Measurements from ENCODE around the gene TRERF1.

The TRERF1 gene

GRCh38 chr6:42394881-42395620 is 56.7 kb downstream of the TRERF1 start:
- DNase-seq (ENCODE audit: low spot score) = no peak

DNA sequence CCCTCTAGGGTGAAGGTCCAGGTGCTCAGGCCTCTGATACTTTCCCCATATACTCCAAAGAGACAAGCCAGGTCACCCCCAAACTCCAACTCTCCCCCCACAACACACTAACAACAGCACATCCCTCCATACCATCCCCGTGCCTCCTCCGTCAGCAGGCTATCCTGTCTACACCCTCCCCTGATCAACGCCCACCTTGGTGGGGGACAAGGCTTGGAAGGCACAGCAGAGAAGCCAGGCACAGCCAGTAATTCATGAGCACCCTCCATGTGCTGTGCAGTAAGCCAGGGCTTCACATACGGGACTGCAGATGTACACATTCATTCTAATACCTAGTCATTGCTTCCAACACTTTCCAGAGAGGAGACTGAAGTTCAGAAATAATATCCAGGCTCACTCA is 57.6 kb downstream of the TRERF1 start:
- no peak for DNase-seq (ENCODE audit: low spot score)

- DNase-seq (ENCODE audit: low spot score) = no peak
These were observed 58.4 kb downstream of the TRERF1 start for GRCh38 chr6:42393339-42393738.

DNA sequence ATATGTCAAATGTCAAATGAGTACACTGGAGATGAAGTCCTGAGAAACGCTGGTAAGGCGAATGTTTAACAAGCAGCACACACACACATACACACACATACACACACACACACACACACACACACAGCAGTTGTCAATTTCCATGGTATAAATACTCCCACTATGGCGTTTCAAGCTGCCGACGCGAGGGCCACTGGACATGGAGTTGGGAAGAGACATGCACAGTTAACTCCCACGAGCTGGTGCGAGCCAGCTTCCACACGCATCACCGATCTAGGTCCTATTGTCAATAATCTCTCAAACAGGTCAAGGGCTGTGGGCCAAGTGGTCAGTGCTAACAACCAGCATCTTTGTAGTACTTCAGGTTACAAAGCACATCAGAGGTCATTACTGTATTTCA is 58.9 kb downstream of the TRERF1 start:
- no peak for DNase-seq (ENCODE audit: low spot score)

DNA sequence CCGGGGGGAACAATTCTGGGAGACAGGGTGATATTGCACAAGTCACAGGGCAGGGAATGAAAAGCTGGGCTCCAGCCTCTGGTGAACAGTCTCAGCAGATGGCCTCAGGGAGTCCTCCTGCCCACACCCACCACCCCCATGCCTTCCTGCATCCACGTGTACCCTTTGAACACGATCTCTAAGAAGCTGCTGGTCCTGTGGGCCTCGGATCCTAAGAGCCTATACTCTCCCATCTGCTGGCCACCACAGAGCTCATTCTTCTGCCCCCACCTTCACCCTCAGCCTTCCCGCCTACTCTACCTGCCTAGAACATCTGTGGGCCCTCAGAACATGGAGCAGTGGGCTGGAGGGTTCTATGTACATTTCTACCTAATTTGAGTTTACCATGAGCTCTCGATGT is 60.3 kb downstream of the TRERF1 start:
- no peak for DNase-seq (ENCODE audit: low spot score)

DNA sequence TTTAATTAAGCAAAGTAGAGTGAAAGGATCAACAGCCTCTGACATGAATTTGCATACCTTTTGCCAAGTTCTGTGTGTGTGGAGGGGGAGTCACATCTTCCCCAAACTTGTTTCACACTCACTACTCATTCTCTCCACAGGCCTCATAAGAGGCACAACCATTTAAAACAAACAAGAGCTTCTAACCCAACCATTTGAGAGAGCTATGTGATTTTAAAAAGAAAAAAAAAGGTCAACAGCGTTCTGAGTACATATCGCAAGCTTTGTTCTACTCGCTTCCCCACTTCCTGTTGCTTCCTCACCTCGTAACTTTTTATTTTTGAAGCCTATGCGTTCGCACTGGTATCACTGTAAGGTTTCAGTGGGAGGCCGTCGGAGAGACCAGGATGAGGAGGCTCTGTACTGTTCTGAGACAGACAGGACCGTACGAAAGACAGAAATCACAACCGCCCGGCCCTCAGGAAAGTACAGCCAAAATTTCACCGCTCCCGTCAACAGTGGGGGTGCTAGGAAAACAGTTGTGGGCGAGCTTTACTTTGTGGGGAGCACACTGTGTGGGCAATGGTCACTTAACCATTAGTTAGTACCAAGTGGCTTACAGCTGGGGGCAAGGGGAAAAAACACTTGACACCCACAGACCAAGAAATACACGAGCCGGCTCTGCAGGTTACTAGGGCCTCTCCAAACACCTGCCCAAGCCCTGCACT is 61.3 kb downstream of the TRERF1 start:
- no peak for DNase-seq (ENCODE audit: low spot score)

- no peak for DNase-seq (ENCODE audit: low spot score)
These were observed 62.0 kb downstream of the TRERF1 start for GRCh38 chr6:42389736-42390135.

GRCh38 chr6:42388046-42388445 is 63.7 kb downstream of the TRERF1 start:
- DNase-seq (ENCODE audit: low spot score) = no peak

- DNase-seq (ENCODE audit: low spot score) = no peak
These were observed 64.4 kb downstream of the TRERF1 start for GRCh38 chr6:42387336-42387735.

DNA sequence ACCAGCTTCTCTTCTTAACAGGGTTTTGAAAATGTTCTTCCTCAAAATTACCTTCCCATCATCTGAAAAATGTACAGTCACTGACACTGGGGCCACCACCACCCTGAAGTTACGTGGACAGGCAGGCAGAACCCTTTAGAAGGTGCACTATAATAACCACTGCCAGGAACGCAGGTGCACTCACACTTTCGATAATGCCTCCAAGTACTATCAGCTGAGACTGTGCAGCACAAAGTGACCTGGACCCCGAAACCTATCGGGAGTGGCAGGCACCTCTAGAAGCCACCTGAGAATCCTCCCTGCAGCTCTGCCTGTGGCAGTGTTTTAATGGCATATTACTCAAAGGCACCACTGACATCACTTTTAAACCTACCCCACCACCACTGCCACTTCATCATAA is 66.4 kb downstream of the TRERF1 start:
- DNase-seq (ENCODE audit: low spot score) = no peak

DNA sequence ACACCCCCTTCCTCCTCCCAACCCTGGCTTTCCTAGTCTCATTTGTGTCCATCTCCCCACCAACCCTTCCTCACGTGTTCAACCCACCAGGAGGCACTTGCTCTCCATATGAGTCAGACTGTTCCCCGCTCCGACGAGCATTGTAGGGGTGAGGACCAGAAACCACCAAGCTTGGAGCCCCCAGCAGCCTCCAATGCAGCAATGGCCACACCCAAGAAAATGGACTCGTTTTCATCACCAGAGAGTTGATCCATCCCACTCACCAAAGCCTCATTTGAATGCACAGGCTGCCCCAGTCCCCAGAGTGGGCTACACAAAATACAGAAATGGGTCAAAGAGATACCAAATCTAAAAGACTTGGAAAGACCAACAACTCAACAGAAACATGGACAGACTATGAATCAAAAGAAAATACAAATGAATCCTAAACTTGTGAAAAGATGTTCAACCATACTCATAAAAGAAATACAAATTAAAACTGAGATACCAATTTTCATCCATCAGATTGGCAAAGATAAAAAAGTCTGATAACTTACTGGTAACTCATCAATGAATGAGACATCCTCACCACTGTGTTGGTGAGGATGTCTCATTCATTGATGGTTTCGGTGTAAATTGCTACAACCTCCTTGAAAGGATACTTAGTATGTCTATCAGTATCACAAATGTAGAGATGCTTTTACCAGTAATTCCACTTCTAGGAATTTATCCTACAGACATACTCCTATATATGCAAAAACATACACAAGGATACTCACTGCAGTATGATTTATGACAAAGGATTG is 68.1 kb downstream of the TRERF1 start:
- no peak for DNase-seq (ENCODE audit: low spot score)

GRCh38 chr6:42381850-42382249 is 69.9 kb downstream of the TRERF1 start:
- no peak for DNase-seq (ENCODE audit: low spot score)

DNA sequence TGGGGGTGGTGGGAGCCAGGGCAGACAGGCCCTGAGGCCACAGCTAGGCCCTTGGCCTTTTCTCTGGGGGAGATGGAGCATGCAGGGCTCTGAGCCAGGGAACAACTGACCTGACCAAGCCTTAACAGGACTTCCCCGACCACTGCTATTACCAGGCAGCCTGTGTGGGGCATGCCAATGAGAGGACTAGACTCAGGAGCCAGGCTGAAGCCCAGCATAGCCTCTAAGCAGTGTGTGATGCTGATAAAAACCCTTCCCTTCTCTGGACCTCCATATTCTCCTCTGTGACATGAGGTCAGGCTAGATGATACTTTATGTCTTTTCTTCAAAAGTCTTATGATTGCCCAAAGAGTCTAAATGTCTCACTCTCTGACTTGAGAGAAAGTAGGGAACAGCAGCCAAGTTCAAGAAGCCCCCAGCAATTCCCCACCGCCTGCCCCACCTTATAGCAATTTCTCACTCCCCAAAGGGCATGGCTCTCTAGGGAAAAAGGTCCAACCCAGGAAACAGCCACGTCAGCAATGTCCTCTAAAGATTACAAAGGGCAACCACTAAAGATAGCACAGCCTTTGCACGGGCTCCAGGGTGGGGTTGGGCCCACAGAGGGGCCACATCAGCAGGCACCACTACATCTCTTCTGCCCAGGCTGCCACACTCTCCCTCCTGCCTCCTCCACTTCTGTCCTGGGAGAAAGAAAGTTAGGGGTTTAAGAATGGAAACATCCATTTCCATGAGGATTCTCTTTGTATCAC is 71.3 kb downstream of the TRERF1 start:
- DNase-seq (ENCODE audit: low spot score) = no peak

GRCh38 chr6:42378536-42378935 is 73.2 kb downstream of the TRERF1 start:
- no peak for DNase-seq (ENCODE audit: low spot score)

- no peak for DNase-seq (ENCODE audit: low spot score)
These were observed 73.6 kb downstream of the TRERF1 start for GRCh38 chr6:42378125-42378524.

- no peak for DNase-seq (ENCODE audit: low spot score)
These were observed 76.6 kb downstream of the TRERF1 start for GRCh38 chr6:42375007-42375635.

GRCh38 chr6:42374018-42374669 is 77.6 kb downstream of the TRERF1 start:
- DNase-seq (ENCODE audit: low spot score) = no peak

DNA sequence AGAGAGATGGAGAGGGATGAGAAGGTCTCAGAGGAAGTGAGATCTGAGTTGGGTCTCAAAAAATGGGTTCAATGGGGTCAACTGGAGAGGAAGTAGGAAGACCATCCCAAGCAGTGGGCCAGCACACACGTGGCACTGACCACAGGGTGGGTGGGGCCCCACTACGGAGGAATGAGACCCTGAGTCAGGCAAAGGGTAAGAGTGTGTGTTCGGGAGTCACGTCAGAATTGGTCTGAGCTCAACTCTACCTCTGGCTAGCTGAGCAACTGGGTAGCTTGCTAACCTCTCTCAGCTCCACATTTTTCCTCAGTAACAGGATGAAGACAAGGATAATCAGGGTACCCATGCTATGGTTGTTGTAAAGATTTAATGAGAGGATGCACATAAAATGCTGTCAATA is 79.0 kb downstream of the TRERF1 start:
- no peak for DNase-seq (ENCODE audit: low spot score)

GRCh38 chr6:42370323-42370985 is 81.3 kb downstream of the TRERF1 start:
- DNase-seq (ENCODE audit: low spot score) = no peak

GRCh38 chr6:42369568-42369967 is 82.2 kb downstream of the TRERF1 start:
- DNase-seq (ENCODE audit: low spot score) = no peak

DNA sequence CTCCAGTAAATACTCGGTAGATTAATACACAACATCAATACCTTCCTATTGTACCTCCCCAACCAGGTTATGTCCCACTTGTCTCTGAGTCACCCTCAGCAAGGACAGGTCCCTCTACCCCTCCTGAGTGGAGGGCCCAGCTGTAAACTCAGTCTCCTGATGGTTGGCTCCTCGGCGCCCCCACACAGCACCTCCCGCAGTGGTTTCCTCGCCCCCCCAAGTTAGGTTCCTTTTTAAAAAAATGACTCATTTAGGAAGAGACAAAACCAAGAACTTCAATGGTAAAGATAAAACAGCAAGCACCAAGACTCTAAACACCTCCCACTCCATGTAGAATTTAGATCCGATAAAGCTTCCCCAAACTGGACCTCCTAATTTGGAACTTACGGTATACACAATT is 83.5 kb downstream of the TRERF1 start:
- DNase-seq (ENCODE audit: low spot score) = no peak
